PFSK-1 (cell line): ENCODE results near the gene FOXD4. TPM values are rescaled to one million over a fixed set of nuclear protein-coding genes. Genes with fewer than 3 reads are reported as not detected.
"Not testable (repeated sequence)": the region's sequence is repeated elsewhere in the genome, so short reads cannot be mapped to it uniquely, and the experiment has no call there.

Experiments
- FOXP2 ChIP-seq: optimal IDR thresholded peaks from 2 replicates; pipeline ENCODE3; 2011; ENCODE audit warnings: borderline replicate concordance, control low read depth, inconsistent platforms; ENCODE audit not compliant: insufficient read depth; ENCODE audit errors: extremely low read length, extremely low read depth
- REST ChIP-seq, 2 experiments: IDR thresholded peaks; 2 replicates each; pipeline versions ENCODE4 v1.6.1 to v1.8.0; 2011 to 2012; ENCODE audit warnings: low read depth in 2 of 2, low read length in 2 of 2, control low read depth in 1 of 2, inconsistent platforms in 1 of 2, mild to moderate bottlenecking in 1 of 2, moderate library complexity in 1 of 2; ENCODE audit not compliant: insufficient read depth in 1 of 2
- SIN3A ChIP-seq: IDR thresholded peaks from 2 replicates; pipeline ENCODE4 v1.6.1; 2012; ENCODE audit warnings: mild to moderate bottlenecking, low read length, moderate library complexity, borderline replicate concordance; ENCODE audit not compliant: insufficient read depth
- polyA plus RNA-seq: library from polyadenylated mRNA; unstranded; fragments of >200 nt; gene quantifications from one replicate; pipeline ENCODE4 v1.2.1, GENCODE V29; 2012; ENCODE audit warnings: low read depth, missing spikeins; ENCODE audit not compliant: insufficient read length

FOXD4 gene
- polyA plus RNA-seq = 0.34 TPM

GRCh38 chr9:117995-118467, at the start of gene FOXD4:
TSS of gene FOXD4 (minus strand) at chr9:118417. CDS start at chr9:118119, 298 bp downstream.
- not testable (repeated sequence) for TF ChIP-seq REST (IDR thresholded peaks at IDR 0.05; ENCODE audit: insufficient read depth in 1 of 2, low read depth in 2 of 2, low read length in 2 of 2); FOXP2; SIN3A
